HEK293T (cell line): ENCODE results near the gene DIPK1C.

ENCODE experiments used
- BHLHE40 ChIP-seq: fragments of 450-650 bp; IDR thresholded peaks from 2 replicates; pipeline ENCODE4 v1.6.1; 2016; ENCODE audit warnings: mild to moderate bottlenecking, moderate library complexity, borderline replicate concordance
- CTBP1 ChIP-seq: fragments of 450-650 bp; IDR thresholded peaks from 2 replicates; pipeline ENCODE4 v1.6.1; 2016; ENCODE audit warnings: borderline replicate concordance
- FOXK2 ChIP-seq: fragments of 450-650 bp; IDR thresholded peaks from 2 replicates; pipeline ENCODE4 v1.6.1; 2016; ENCODE audit warnings: mild to moderate bottlenecking
- FOXM1 ChIP-seq: fragments of 450-650 bp; IDR thresholded peaks from 2 replicates; pipeline ENCODE4 v1.6.1; 2017; ENCODE audit warnings: mild to moderate bottlenecking, borderline replicate concordance
- HDGF ChIP-seq: fragments of 450-650 bp; IDR thresholded peaks from 2 replicates; pipeline ENCODE4 v1.6.1; 2017; ENCODE audit warnings: antibody characterized with exemption, borderline replicate concordance
- LEF1 ChIP-seq: fragments of 450-650 bp; IDR thresholded peaks from 2 replicates; pipeline ENCODE4 v1.6.1; 2017; ENCODE audit warnings: mild to moderate bottlenecking, borderline replicate concordance
- SP1 ChIP-seq: fragments of 450-650 bp; IDR thresholded peaks from 2 replicates; pipeline ENCODE4 v1.6.1; 2017
- SUZ12 ChIP-seq: fragments of 450-650 bp; IDR thresholded peaks from 2 replicates; pipeline ENCODE4 v1.6.1; 2016; ENCODE audit warnings: mild to moderate bottlenecking

DNA sequence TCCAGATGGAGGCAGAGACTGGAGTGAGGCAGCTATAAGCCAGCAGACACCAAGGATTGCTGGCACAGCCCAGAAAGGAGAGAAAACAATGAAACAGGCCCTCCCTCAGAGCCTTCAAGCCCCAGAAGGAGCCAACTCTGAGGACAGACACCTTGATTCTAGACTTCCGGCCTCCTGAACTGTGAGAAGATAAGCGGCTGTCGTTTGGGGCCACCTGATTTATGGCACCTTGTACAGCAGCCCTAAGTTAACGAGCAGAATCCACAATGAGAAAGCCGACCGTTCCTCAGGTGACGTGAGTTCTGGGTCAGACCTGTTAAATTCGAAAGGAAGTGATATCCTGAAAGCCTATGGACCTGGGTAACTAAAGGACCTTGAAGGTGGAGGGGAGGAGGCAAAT lies 31.8 kb upstream of the DIPK1C start:
- TF ChIP-seq FOXM1 (no peak), SUZ12 (no peak), HDGF (no peak), LEF1 (no peak), SP1 (no peak), FOXK2 (no peak), BHLHE40 (no peak), CTBP1 (no peak)
